Measurements from ENCODE around the gene TCEA3.

TCEA3 gene

DNA sequence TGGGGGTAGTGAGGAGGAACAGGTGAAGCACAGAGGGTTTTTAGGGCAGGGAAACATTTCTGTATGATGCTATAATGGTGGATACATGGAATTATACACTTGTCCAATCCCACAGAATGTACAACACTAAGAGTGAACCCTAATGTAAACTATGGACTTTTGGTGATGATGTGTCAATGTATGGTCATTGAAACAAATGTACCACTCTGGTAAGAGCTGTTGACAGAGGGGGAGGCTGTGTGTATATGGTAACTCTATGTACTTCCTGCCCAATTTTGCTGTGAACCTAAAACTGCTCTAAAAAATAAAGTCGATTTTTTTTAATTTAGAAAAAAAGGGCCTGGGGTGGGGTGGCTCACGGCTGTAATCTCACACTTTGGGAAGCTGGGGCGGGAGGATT lies 36.5 kb upstream of the TCEA3 start:
- Histone ChIP-seq H3K36me3 (ENCODE audit: control insufficient read depth in 2 of 2, insufficient read depth in 2 of 2, low read length in 2 of 2) (no peaks in the 10 kb centered on the region), H3K4me3 (ENCODE audit: low read length in 2 of 2) (no peak overlapping the region), H3K9ac (ENCODE audit: low read depth in 1 of 2, low read length in 2 of 2) (no peak overlapping the region), H3K27me3 (ENCODE audit: control insufficient read depth in 2 of 2, insufficient read depth in 2 of 2, low read length in 2 of 2) (no peaks in the 10 kb centered on the region), H3K9me3 (ENCODE audit: control insufficient read depth in 2 of 2, low read length in 2 of 2) (no peaks in the 10 kb centered on the region), H3K27ac (ENCODE audit: low read depth in 2 of 2, low read length in 2 of 2) (no peak overlapping the region), H3K4me1 (ENCODE audit: control insufficient read depth in 2 of 2, insufficient read depth in 2 of 2, low read length in 2 of 2) (no peaks in the 10 kb centered on the region)

DNA sequence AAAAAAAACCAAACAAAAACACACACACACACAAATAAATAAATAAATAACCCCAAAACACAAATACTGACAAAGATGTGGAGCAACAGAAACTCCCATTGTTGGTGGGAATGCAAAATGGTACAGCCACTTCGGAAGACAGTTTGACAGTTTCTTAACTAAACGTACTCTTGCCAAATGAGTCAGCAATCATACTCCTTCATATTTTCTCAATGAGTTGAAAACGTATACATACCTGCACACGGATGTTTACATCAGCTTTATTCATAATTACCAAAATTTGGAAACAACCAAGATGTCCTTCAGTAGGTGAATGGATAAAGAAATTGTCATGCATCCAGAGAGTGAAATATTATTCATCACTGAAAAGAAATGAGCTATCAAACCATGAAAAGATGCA lies 36.0 kb upstream of the TCEA3 start:
- H3K27me3 ChIP-seq (ENCODE audit: control insufficient read depth in 2 of 2, insufficient read depth in 2 of 2, low read length in 2 of 2): no peaks in the 10 kb centered on the region

DNA sequence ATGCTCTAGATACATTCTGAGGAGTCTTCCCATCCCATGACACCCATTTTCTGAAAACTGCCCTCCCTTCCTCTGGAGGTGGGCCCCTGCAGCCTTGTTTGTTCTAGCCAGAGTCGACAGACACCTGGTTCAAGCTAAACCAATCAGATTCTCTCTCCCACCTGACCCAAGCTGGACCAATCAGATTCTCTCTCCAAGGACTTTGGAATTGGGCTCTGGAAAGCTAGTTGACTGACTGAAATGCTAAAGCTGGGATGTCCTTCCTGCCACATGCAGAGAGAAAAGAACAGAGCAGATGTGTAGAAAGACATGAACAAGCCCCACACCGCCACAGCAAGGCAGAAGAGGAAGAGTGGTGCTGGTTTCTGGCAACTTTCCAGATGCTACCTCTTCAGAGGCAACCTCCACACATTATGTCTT lies 34.8 kb upstream of the TCEA3 start:
- H3K9ac ChIP-seq (ENCODE audit: low read depth in 1 of 2, low read length in 2 of 2): no peak overlapping the region
- H3K9me3 ChIP-seq (ENCODE audit: control insufficient read depth in 2 of 2, low read length in 2 of 2): no peaks in the 10 kb centered on the region
- no peak overlapping the region for H3K27ac ChIP-seq (ENCODE audit: low read depth in 2 of 2, low read length in 2 of 2)
- no peaks in the 10 kb centered on the region for H3K4me1 ChIP-seq (ENCODE audit: control insufficient read depth in 2 of 2, insufficient read depth in 2 of 2, low read length in 2 of 2)
- no peak overlapping the region for H3K4me3 ChIP-seq (ENCODE audit: low read length in 2 of 2)
- peaks cover 0 to 12% of the 10 kb centered on the region in 2 donors for H3K36me3 ChIP-seq (ENCODE audit: control insufficient read depth in 2 of 2, insufficient read depth in 2 of 2, low read length in 2 of 2)
- H3K27me3 ChIP-seq (ENCODE audit: control insufficient read depth in 2 of 2, insufficient read depth in 2 of 2, low read length in 2 of 2): no peaks in the 10 kb centered on the region

More for the DNA sequence above, 36.0 kb upstream of the TCEA3 start:
- Histone ChIP-seq H3K9ac (ENCODE audit: low read depth in 1 of 2, low read length in 2 of 2) (no peak overlapping the region), H3K9me3 (ENCODE audit: control insufficient read depth in 2 of 2, low read length in 2 of 2) (no peaks in the 10 kb centered on the region), H3K36me3 (ENCODE audit: control insufficient read depth in 2 of 2, insufficient read depth in 2 of 2, low read length in 2 of 2) (peaks cover 0 to 3% of the 10 kb centered on the region in 2 donors), H3K4me1 (ENCODE audit: control insufficient read depth in 2 of 2, insufficient read depth in 2 of 2, low read length in 2 of 2) (no peaks in the 10 kb centered on the region), H3K27ac (ENCODE audit: low read depth in 2 of 2, low read length in 2 of 2) (no peak overlapping the region), H3K4me3 (ENCODE audit: low read length in 2 of 2) (no peak overlapping the region)

DNA sequence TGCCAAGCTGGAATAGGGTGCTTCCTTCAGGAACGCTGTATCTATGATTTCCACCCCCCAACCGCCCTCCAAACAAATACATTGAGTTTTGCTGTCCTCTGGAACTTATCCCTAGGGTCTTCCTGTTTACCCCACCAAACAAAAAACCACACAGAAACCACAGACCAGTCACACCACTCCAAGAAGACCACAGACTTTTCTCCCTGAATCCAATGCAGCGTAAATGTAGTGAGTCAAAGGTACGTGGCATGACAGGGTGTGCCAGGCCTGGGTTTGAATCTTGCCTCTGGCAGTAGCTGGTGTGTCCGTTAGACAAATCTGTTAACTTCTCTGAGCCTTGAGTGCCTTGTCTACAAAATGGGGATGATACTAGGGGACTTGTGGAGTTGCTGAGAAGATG lies 31.7 kb upstream of the TCEA3 start:
- H3K4me3 ChIP-seq (ENCODE audit: low read length in 2 of 2): no peak overlapping the region
- no peak overlapping the region for H3K9ac ChIP-seq (ENCODE audit: low read depth in 1 of 2, low read length in 2 of 2)
- no peaks in the 10 kb centered on the region for H3K9me3 ChIP-seq (ENCODE audit: control insufficient read depth in 2 of 2, low read length in 2 of 2)
- peaks cover 0 to 12% of the 10 kb centered on the region in 2 donors for H3K36me3 ChIP-seq (ENCODE audit: control insufficient read depth in 2 of 2, insufficient read depth in 2 of 2, low read length in 2 of 2)
- peaks cover 14 to 15% of the 10 kb centered on the region in 2 donors for H3K4me1 ChIP-seq (ENCODE audit: control insufficient read depth in 2 of 2, insufficient read depth in 2 of 2, low read length in 2 of 2)
- no peak overlapping the region for H3K27ac ChIP-seq (ENCODE audit: low read depth in 2 of 2, low read length in 2 of 2)
- no peaks in the 10 kb centered on the region for H3K27me3 ChIP-seq (ENCODE audit: control insufficient read depth in 2 of 2, insufficient read depth in 2 of 2, low read length in 2 of 2)

DNA sequence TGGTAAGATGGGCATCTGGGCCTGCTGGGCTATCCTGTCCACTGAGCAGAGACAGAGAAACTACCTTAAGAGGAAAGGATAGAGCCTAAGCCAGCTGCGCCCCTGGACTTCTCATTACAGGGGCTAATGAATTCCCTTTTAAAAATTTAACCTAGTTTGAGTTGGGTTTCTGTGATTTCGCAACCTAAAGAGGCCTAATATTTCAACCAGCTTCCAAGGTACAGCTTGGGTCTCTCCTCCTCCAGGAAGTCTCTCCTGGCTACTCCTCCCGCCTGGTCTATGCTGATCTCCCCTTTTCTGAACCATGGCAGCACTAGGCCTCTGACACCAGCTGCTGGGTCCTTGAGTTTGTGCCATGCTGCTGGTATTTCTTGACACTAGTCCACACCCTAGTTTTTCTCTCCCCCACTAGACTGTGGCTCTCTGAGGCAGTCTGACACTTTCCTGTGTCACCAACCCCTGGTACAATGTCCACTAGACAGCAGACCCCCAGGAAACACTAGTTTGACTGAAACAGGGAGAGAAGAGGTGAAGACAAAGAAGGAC lies 29.0 kb upstream of the TCEA3 start:
- H3K9me3 ChIP-seq (ENCODE audit: control insufficient read depth in 2 of 2, low read length in 2 of 2): no peaks in the 10 kb centered on the region
- peaks cover 3 to 12% of the 10 kb centered on the region in 2 donors for H3K36me3 ChIP-seq (ENCODE audit: control insufficient read depth in 2 of 2, insufficient read depth in 2 of 2, low read length in 2 of 2)
- H3K27ac ChIP-seq (ENCODE audit: low read depth in 2 of 2, low read length in 2 of 2): no peak overlapping the region
- H3K4me1 ChIP-seq (ENCODE audit: control insufficient read depth in 2 of 2, insufficient read depth in 2 of 2, low read length in 2 of 2): peaks cover 21 to 30% of the 10 kb centered on the region in 2 donors
- H3K4me3 ChIP-seq (ENCODE audit: low read length in 2 of 2): no peak overlapping the region
- no peaks in the 10 kb centered on the region for H3K27me3 ChIP-seq (ENCODE audit: control insufficient read depth in 2 of 2, insufficient read depth in 2 of 2, low read length in 2 of 2)
- H3K9ac ChIP-seq (ENCODE audit: low read depth in 1 of 2, low read length in 2 of 2): no peak overlapping the region

DNA sequence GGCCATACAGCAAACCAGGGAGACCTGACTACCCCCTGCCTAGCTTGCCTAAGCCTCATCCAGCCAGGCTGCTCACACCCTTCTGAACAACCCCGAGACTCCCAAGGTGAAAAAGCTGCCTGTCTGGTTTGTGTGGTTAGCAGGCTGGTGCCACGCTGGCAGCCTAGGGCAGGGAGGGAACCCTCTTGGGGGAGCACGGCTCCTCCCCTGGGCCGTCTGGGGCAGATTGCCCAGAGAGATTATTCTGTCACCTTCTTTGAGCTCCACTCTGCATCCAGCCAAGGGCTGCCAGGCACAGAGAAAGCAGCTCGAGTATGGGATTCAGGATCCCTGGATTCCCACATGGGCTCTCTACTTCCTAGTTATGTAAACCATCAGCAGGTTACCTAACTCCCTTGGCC lies 27.5 kb upstream of the TCEA3 start:
- H3K27ac ChIP-seq (ENCODE audit: low read depth in 2 of 2, low read length in 2 of 2): peak overlapping the region; percentile 85 to 91
- peak overlapping the region in 1 of 2 donors; percentile 33 for H3K4me3 ChIP-seq (ENCODE audit: low read length in 2 of 2)

DNA sequence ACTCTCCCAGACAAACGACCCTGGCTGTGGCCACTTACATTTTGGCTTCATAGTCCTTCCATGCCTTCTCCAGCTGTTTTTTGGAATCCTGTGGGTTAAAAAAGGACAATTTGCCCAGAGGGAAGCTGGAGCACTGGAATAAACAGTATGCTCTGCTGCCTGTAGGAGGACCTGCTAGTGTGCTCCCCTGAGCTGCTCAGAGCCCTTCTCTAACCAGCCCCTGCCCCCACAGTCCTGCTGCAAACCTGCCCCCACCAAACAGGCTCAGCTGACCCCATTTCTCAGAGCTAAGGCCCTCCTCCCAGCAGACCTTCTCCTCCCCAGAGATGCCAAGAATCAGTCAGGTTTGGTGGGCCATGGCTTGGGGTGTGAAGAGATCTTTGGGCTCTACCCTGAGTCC lies 26.9 kb upstream of the TCEA3 start:
- H3K9ac ChIP-seq (ENCODE audit: low read depth in 1 of 2, low read length in 2 of 2): peak overlapping the region; percentile 49 to 55
- no peaks in the 10 kb centered on the region for H3K27me3 ChIP-seq (ENCODE audit: control insufficient read depth in 2 of 2, insufficient read depth in 2 of 2, low read length in 2 of 2)
- no peaks in the 10 kb centered on the region for H3K9me3 ChIP-seq (ENCODE audit: control insufficient read depth in 2 of 2, low read length in 2 of 2)
- peak overlapping the region; percentile 0 to 33 for H3K4me3 ChIP-seq (ENCODE audit: low read length in 2 of 2)
- H3K4me1 ChIP-seq (ENCODE audit: control insufficient read depth in 2 of 2, insufficient read depth in 2 of 2, low read length in 2 of 2): peaks cover 21 to 30% of the 10 kb centered on the region in 2 donors
- peak overlapping the region; percentile 85 to 91 for H3K27ac ChIP-seq (ENCODE audit: low read depth in 2 of 2, low read length in 2 of 2)
- H3K36me3 ChIP-seq (ENCODE audit: control insufficient read depth in 2 of 2, insufficient read depth in 2 of 2, low read length in 2 of 2): peaks cover 3 to 12% of the 10 kb centered on the region in 2 donors

More for the DNA sequence above, 27.5 kb upstream of the TCEA3 start:
- peak overlapping the region; percentile 55 to 60 for H3K9ac ChIP-seq (ENCODE audit: low read depth in 1 of 2, low read length in 2 of 2)
- no peaks in the 10 kb centered on the region for H3K9me3 ChIP-seq (ENCODE audit: control insufficient read depth in 2 of 2, low read length in 2 of 2)
- peaks cover 21 to 30% of the 10 kb centered on the region in 2 donors for H3K4me1 ChIP-seq (ENCODE audit: control insufficient read depth in 2 of 2, insufficient read depth in 2 of 2, low read length in 2 of 2)
- no peaks in the 10 kb centered on the region for H3K27me3 ChIP-seq (ENCODE audit: control insufficient read depth in 2 of 2, insufficient read depth in 2 of 2, low read length in 2 of 2)
- H3K36me3 ChIP-seq (ENCODE audit: control insufficient read depth in 2 of 2, insufficient read depth in 2 of 2, low read length in 2 of 2): peaks cover 3 to 12% of the 10 kb centered on the region in 2 donors

DNA sequence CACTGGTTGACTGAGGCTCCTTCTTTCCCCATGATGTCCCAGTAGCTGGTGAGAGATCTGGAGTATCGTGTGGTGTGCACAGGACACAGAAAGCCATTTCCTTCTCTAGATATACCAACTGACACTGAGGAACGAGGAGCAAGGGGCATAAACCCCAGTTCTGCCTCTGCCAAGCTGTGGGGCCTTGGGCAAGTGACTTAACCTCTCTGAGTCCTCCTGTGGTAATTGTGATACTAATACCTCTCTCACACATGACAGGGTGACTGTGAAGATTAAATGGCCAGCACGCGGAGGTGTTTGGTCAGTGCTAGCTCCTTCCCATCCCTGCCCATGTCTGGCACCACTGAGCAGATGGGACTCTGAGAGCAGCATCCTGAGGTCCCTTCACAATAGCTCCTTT lies 26.3 kb upstream of the TCEA3 start:
- peak overlapping the region in 1 of 2 donors; percentile 55 for H3K9ac ChIP-seq (ENCODE audit: low read depth in 1 of 2, low read length in 2 of 2)

DNA sequence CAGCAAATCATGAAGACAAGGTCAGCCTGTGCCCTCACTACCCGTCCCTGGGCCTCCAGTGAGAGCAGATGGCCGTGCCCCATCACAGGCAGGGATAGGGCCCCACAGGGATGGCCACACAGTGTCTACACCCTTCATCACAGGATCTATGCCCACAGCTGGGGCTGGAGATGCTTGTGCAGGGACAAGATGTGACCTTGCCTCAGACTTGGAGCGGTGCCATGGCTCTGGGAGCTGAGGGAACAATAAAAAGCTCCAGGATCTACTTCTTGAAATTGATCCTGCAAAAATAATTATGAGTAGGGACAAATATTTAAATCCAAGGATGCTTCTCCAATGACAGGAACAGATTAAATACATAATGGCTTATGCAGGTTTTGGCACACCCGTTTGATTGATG lies 25.4 kb upstream of the TCEA3 start:
- Histone ChIP-seq H3K36me3 (ENCODE audit: control insufficient read depth in 2 of 2, insufficient read depth in 2 of 2, low read length in 2 of 2) (peaks cover 3 to 4% of the 10 kb centered on the region in 2 donors), H3K4me1 (ENCODE audit: control insufficient read depth in 2 of 2, insufficient read depth in 2 of 2, low read length in 2 of 2) (peaks cover 21 to 30% of the 10 kb centered on the region in 2 donors), H3K4me3 (ENCODE audit: low read length in 2 of 2) (no peak overlapping the region), H3K27me3 (ENCODE audit: control insufficient read depth in 2 of 2, insufficient read depth in 2 of 2, low read length in 2 of 2) (no peaks in the 10 kb centered on the region), H3K9ac (ENCODE audit: low read depth in 1 of 2, low read length in 2 of 2) (no peak overlapping the region), H3K27ac (ENCODE audit: low read depth in 2 of 2, low read length in 2 of 2) (no peak overlapping the region), H3K9me3 (ENCODE audit: control insufficient read depth in 2 of 2, low read length in 2 of 2) (no peaks in the 10 kb centered on the region)

More for the DNA sequence above, 26.3 kb upstream of the TCEA3 start:
- Histone ChIP-seq H3K4me3 (ENCODE audit: low read length in 2 of 2) (no peak overlapping the region), H3K4me1 (ENCODE audit: control insufficient read depth in 2 of 2, insufficient read depth in 2 of 2, low read length in 2 of 2) (peaks cover 21 to 30% of the 10 kb centered on the region in 2 donors), H3K27ac (ENCODE audit: low read depth in 2 of 2, low read length in 2 of 2) (peak overlapping the region; percentile 85 to 91), H3K9me3 (ENCODE audit: control insufficient read depth in 2 of 2, low read length in 2 of 2) (no peaks in the 10 kb centered on the region), H3K27me3 (ENCODE audit: control insufficient read depth in 2 of 2, insufficient read depth in 2 of 2, low read length in 2 of 2) (no peaks in the 10 kb centered on the region), H3K36me3 (ENCODE audit: control insufficient read depth in 2 of 2, insufficient read depth in 2 of 2, low read length in 2 of 2) (peaks cover 3 to 12% of the 10 kb centered on the region in 2 donors)

DNA sequence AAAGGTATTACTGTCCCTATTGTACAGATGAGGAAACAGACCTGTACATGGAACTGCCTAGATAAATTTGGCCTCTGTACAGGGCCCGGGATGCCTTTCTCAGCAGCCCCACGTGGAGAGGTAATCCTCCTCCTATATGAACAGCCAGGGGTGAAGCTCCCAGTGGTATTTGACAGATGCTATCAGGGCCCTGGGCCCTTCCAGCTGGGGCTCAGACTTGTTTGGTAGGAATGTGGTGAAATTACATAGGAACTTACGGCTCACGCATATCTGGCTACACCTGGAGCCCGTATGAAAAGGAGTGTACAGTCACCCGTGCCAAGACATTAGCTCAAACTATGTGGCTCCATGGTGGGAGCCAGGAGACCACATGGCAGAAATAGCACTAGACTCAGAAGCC lies 24.8 kb upstream of the TCEA3 start:
- Histone ChIP-seq H3K27me3 (ENCODE audit: control insufficient read depth in 2 of 2, insufficient read depth in 2 of 2, low read length in 2 of 2) (no peaks in the 10 kb centered on the region), H3K9me3 (ENCODE audit: control insufficient read depth in 2 of 2, low read length in 2 of 2) (no peaks in the 10 kb centered on the region), H3K9ac (ENCODE audit: low read depth in 1 of 2, low read length in 2 of 2) (no peak overlapping the region), H3K36me3 (ENCODE audit: control insufficient read depth in 2 of 2, insufficient read depth in 2 of 2, low read length in 2 of 2) (peaks cover 0 to 3% of the 10 kb centered on the region in 2 donors), H3K4me3 (ENCODE audit: low read length in 2 of 2) (no peak overlapping the region), H3K27ac (ENCODE audit: low read depth in 2 of 2, low read length in 2 of 2) (no peak overlapping the region), H3K4me1 (ENCODE audit: control insufficient read depth in 2 of 2, insufficient read depth in 2 of 2, low read length in 2 of 2) (peaks cover 21 to 30% of the 10 kb centered on the region in 2 donors)

All from mucosa of rectum (tissue), 2 donors.